K562 (cell line): ENCODE measurements around the gene SPRED2. TPM values are rescaled to one million over a fixed set of nuclear protein-coding genes. Genes with fewer than 3 reads are reported as not detected.

ENCODE experiments used
- CEBPB ChIP-seq: fragments of 450-650 bp; IDR thresholded peaks from 2 replicates; pipeline ENCODE4 v1.6.1; 2016; ENCODE audit warnings: missing genetic modification characterization, missing compliant biosample characterization
- CHD2 ChIP-seq: IDR thresholded peaks from 2 replicates; pipeline ENCODE4 v1.6.1; 2011; ENCODE audit warnings: low read depth, low read length
- CREB1 ChIP-seq, 2 experiments: sonication (generic) in 1 of 2; formaldehyde crosslinking in 1 of 2; IDR thresholded peaks; 2 replicates each; pipeline versions ENCODE4 v1.6.1 to v1.8.0; 2012 to 2022; ENCODE audit warnings: inconsistent platforms in 1 of 2, mild to moderate bottlenecking in 1 of 2, missing genetic modification reagents in 1 of 2, moderate library complexity in 1 of 2
- CTBP1 ChIP-seq: fragments of 450-650 bp; IDR thresholded peaks from 2 replicates; pipeline ENCODE4 v1.6.1; 2016; ENCODE audit warnings: borderline replicate concordance
- ETV5 ChIP-seq: sonication (generic); formaldehyde crosslinking; IDR thresholded peaks from 2 replicates; pipeline ENCODE4 v1.4.0; 2020; ENCODE audit warnings: low read depth, mild to moderate bottlenecking, missing genetic modification reagents
- L3MBTL2 ChIP-seq: fragments of 450-650 bp; IDR thresholded peaks from 2 replicates; pipeline ENCODE4 v1.6.1; 2016; ENCODE audit warnings: mild to moderate bottlenecking, moderate library complexity
- MTA1 ChIP-seq: fragments of 450-650 bp; IDR thresholded peaks from 2 replicates; pipeline ENCODE4 v1.6.1; 2017; ENCODE audit warnings: borderline replicate concordance
- NEUROD1 ChIP-seq: fragments of 150-350 bp; IDR thresholded peaks from 2 replicates; pipeline ENCODE4 v1.6.1; 2014; ENCODE audit warnings: borderline replicate concordance, low read length, low read depth; ENCODE audit not compliant: partially characterized antibody
- NR2C1 ChIP-seq, 2 experiments: fragments of 450-650 bp; IDR thresholded peaks; 2 replicates each; pipeline ENCODE4 v1.6.1; 2017; ENCODE audit warnings: mild to moderate bottlenecking in 2 of 2, antibody characterized with exemption in 1 of 2, inconsistent platforms in 1 of 2, missing compliant biosample characterization in 1 of 2, missing genetic modification characterization in 1 of 2
- NR2C2 ChIP-seq, 2 experiments: fragments of 200-800 bp in 1 of 2; sonication (Bioruptor generic) in 1 of 2; sonication (generic) in 1 of 2; formaldehyde crosslinking in 1 of 2; IDR thresholded peaks; 2 replicates each; pipeline versions ENCODE4 v1.6.1 to v1.8.0; 2016 to 2022; ENCODE audit warnings: mild to moderate bottlenecking in 1 of 2, missing compliant biosample characterization in 1 of 2, missing genetic modification characterization in 1 of 2, missing genetic modification reagents in 1 of 2
- polyA plus RNA-seq, 8 experiments: library from polyadenylated mRNA; depleted of rRNA in 4 of 8; stranded (reverse) in 5 of 8; unstranded in 3 of 8; fragments of >200 nt; fragmentation: Nextera tagmentation in 2 of 8; fragmentation: Illumina TruSeq in 1 of 8; extraction: Ambion mirVana in 2 of 8; extraction: Trizol in 1 of 8; gene quantifications; 2 replicates each; pipeline versions ENCODE4 v1.2.1 to v1.2.3, GENCODE V29; 2011 to 2014; ENCODE audit warnings: inconsistent platforms in 1 of 8, missing spikeins in 1 of 8
- total RNA-seq, 7 experiments: library from RNA; depleted of rRNA in 6 of 7; stranded (reverse); fragments of >200 nt in 6 of 7; fragmentation: Illumina TruSeq in 2 of 7; extraction: Trizol in 2 of 7; gene quantifications; 2 replicates each; pipeline versions ENCODE4 v1.2.1 to v1.2.3, GENCODE V29; 2011 to 2021; ENCODE audit warnings: low replicate concordance in 1 of 7
- TF ChIP-seq, protein P1 (sequence below): fragments of 450-650 bp; IDR thresholded peaks from 2 replicates; pipeline ENCODE4 v1.6.1; 2016; ENCODE audit warnings: mild to moderate bottlenecking, moderate library complexity
- TF ChIP-seq, protein P2 (sequence below), 2 experiments: IDR thresholded peaks; 2 replicates each; pipeline ENCODE4 v1.6.1; 2012; ENCODE audit warnings: improper control_type of control experiment in 2 of 2, low read depth in 2 of 2, low read length in 2 of 2, borderline replicate concordance in 1 of 2

SPRED2 gene
- total and polyA plus RNA-seq, 9 of the 15 experiments (the other 6 are each of a cell fraction or from before 2014, with no cell fraction given), result 4.6 to 50.8 (median 14.1) TPM

GRCh38 chr2:65437392-65438135, 5.2 kb upstream of the SPRED2 start (continued):
- TF ChIP-seq, protein P1, sequence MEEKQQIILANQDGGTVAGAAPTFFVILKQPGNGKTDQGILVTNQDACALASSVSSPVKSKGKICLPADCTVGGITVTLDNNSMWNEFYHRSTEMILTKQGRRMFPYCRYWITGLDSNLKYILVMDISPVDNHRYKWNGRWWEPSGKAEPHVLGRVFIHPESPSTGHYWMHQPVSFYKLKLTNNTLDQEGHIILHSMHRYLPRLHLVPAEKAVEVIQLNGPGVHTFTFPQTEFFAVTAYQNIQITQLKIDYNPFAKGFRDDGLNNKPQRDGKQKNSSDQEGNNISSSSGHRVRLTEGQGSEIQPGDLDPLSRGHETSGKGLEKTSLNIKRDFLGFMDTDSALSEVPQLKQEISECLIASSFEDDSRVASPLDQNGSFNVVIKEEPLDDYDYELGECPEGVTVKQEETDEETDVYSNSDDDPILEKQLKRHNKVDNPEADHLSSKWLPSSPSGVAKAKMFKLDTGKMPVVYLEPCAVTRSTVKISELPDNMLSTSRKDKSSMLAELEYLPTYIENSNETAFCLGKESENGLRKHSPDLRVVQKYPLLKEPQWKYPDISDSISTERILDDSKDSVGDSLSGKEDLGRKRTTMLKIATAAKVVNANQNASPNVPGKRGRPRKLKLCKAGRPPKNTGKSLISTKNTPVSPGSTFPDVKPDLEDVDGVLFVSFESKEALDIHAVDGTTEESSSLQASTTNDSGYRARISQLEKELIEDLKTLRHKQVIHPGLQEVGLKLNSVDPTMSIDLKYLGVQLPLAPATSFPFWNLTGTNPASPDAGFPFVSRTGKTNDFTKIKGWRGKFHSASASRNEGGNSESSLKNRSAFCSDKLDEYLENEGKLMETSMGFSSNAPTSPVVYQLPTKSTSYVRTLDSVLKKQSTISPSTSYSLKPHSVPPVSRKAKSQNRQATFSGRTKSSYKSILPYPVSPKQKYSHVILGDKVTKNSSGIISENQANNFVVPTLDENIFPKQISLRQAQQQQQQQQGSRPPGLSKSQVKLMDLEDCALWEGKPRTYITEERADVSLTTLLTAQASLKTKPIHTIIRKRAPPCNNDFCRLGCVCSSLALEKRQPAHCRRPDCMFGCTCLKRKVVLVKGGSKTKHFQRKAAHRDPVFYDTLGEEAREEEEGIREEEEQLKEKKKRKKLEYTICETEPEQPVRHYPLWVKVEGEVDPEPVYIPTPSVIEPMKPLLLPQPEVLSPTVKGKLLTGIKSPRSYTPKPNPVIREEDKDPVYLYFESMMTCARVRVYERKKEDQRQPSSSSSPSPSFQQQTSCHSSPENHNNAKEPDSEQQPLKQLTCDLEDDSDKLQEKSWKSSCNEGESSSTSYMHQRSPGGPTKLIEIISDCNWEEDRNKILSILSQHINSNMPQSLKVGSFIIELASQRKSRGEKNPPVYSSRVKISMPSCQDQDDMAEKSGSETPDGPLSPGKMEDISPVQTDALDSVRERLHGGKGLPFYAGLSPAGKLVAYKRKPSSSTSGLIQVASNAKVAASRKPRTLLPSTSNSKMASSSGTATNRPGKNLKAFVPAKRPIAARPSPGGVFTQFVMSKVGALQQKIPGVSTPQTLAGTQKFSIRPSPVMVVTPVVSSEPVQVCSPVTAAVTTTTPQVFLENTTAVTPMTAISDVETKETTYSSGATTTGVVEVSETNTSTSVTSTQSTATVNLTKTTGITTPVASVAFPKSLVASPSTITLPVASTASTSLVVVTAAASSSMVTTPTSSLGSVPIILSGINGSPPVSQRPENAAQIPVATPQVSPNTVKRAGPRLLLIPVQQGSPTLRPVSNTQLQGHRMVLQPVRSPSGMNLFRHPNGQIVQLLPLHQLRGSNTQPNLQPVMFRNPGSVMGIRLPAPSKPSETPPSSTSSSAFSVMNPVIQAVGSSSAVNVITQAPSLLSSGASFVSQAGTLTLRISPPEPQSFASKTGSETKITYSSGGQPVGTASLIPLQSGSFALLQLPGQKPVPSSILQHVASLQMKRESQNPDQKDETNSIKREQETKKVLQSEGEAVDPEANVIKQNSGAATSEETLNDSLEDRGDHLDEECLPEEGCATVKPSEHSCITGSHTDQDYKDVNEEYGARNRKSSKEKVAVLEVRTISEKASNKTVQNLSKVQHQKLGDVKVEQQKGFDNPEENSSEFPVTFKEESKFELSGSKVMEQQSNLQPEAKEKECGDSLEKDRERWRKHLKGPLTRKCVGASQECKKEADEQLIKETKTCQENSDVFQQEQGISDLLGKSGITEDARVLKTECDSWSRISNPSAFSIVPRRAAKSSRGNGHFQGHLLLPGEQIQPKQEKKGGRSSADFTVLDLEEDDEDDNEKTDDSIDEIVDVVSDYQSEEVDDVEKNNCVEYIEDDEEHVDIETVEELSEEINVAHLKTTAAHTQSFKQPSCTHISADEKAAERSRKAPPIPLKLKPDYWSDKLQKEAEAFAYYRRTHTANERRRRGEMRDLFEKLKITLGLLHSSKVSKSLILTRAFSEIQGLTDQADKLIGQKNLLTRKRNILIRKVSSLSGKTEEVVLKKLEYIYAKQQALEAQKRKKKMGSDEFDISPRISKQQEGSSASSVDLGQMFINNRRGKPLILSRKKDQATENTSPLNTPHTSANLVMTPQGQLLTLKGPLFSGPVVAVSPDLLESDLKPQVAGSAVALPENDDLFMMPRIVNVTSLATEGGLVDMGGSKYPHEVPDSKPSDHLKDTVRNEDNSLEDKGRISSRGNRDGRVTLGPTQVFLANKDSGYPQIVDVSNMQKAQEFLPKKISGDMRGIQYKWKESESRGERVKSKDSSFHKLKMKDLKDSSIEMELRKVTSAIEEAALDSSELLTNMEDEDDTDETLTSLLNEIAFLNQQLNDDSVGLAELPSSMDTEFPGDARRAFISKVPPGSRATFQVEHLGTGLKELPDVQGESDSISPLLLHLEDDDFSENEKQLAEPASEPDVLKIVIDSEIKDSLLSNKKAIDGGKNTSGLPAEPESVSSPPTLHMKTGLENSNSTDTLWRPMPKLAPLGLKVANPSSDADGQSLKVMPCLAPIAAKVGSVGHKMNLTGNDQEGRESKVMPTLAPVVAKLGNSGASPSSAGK, result peak; percentile 43
- TF ChIP-seq NR2C2 (CRISPR knock-in tag; IDR thresholded peaks at IDR 0.05) (no peak), NR2C2 (tag; IDR thresholded peaks at IDR 0.05) (peak; percentile 80), NEUROD1 (no peak), CHD2 (no peak), CREB1 (IDR thresholded peaks at IDR 0.05) (no peak), CREB1 (CRISPR knock-in tag; IDR thresholded peaks at IDR 0.05) (no peak), MTA1 (peak; percentile 34; the same call in 1 of the 2 replicates), CTBP1 (peak; percentile 10; the same call in 1 of the 2 replicates), L3MBTL2 (0 out of 2 replicates have a peak, but pooled peaks have one; percentile 5), NR2C1 (IDR thresholded peaks at IDR 0.05) (0 out of 2 replicates have a peak, but pooled peaks have one; percentile 7), NR2C1 (tag; IDR thresholded peaks at IDR 0.05) (peak; percentile 54; the same call in 1 of the 2 replicates), CEBPB (0 out of 2 replicates have a peak, but pooled peaks have one; percentile 6), ETV5 (CRISPR knock-in tag) (no peak)
- TF ChIP-seq, protein P2, sequence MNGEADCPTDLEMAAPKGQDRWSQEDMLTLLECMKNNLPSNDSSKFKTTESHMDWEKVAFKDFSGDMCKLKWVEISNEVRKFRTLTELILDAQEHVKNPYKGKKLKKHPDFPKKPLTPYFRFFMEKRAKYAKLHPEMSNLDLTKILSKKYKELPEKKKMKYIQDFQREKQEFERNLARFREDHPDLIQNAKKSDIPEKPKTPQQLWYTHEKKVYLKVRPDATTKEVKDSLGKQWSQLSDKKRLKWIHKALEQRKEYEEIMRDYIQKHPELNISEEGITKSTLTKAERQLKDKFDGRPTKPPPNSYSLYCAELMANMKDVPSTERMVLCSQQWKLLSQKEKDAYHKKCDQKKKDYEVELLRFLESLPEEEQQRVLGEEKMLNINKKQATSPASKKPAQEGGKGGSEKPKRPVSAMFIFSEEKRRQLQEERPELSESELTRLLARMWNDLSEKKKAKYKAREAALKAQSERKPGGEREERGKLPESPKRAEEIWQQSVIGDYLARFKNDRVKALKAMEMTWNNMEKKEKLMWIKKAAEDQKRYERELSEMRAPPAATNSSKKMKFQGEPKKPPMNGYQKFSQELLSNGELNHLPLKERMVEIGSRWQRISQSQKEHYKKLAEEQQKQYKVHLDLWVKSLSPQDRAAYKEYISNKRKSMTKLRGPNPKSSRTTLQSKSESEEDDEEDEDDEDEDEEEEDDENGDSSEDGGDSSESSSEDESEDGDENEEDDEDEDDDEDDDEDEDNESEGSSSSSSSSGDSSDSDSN (IDR thresholded peaks at IDR 0.05; ENCODE audit: borderline replicate concordance in 1 of 2, low read depth in 2 of 2, low read length in 2 of 2), result 0 out of 4 replicates have a peak, but pooled peaks of 1 of the 2 experiments have one; percentile 29
